Measurements from ENCODE around the gene NSMF.

GRCh38 chr9:137467896-137468295 is 8.8 kb upstream of the NSMF start:
- TF ChIP-seq CTCF (IDR thresholded peaks at IDR 0.05): no peak
- TF ChIP-seq ZFX (IDR thresholded peaks at IDR 0.05; ENCODE audit: borderline replicate concordance): no peak

Measured in 22Rv1 (cell line).